NK-92 (cell line): ENCODE data around the gene SLC25A47.

Source experiments
- DNase-seq: peaks from one replicate; lab custom pipeline; 2025; ENCODE audit not compliant: unreplicated experiment; lab: John Stamatoyannopoulos, UW

The SLC25A47 gene

GRCh38 chr14:100374876-100375265 lies 51.7 kb downstream of the SLC25A47 start:
- no peak for DNase-seq

DNA sequence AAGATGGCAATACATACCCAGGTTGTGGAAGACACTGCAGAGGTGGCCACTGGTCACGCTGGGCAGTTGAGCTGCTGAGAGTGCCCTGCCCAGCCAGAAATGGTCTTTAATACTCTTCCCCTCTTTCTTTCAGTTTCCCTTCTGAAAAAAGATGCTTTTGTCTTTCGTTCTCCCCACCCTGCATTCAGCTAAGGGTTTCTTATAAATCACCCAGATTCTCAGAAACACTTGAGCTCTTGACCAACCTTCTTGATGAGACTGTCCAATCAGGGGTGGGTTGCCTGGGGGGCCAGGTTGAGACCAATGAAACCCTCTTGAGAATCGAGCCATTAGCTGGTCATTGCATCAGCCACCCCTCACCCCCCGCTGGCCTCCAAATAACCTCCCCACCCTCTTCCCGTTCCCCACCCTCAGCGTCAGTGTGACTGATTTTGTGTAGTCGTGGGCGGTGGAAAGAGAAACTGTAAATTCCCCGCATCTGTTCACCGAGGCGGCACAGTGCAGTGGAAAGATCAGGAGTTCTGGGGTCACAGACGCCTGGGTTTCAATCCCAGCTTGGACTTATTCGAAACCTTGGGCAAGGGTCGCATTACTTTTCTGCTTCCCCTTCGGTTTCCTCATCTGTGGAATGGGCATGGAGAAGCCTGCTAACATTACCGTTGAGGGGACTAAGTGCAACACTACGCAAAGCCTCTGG lies 52.3 kb downstream of the SLC25A47 start:
- no peak for DNase-seq

DNA sequence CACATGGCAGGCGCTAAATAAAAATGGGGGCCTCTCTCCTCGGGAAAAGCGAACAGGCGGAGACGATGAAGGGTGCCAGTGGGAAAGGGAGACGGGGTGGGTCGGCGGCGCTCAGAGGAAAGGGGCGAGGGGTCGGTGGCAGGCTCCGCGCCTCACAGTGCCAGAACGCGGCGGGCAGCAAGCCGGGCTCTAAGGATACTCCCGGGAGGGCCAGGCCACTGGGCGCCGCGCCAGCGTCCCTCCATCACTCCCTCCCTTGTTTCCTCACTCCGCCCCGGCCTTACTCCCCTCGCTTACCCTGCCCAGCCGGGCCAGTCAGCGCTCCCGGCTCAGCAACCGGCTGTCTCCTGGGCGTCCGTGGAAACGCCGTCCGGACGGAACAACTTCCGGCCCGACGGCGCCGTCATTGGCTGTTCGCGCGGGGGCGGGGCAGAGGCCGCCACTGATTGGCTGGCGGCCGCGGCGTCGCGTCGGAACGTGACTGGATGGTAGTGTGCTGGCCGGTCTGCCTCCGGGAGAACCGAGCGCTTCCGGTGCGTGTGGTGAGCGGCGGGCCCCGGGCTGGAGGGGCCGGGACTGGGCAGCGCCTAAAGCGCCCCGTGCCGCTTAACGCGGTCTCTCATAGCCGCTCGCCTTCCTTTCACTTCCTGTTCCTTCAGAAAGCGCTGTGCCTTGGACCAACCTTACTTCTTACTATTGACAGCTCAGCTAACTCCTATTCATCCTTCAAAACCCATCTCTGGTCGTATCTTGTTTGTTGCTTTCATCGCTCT lies 53.0 kb downstream of the SLC25A47 start, which contains the start of gene WDR25:
WDR25 (plus strand) TSS at position 523 of the 773 bp plus-strand sequence.
- peak; percentile 78 for DNase-seq

GRCh38 chr14:100376751-100377171 lies 53.6 kb downstream of the SLC25A47 start:
- no peak for DNase-seq
